Lower leg skin (tissue), 4 donors: Measurements from ENCODE around the gene NCKAP5. TPM values are rescaled to one million over a fixed set of nuclear protein-coding genes. Genes with fewer than 3 reads are reported as not detected.
A peak's percentile ranks its signal among the peaks of the same experiment; 100 is the strongest.

Source experiments
- DNase-seq, 2 donors: peaks; one replicate each; pipeline ENCODE4 v3.0.0-alpha.2; 2019; ENCODE audit warnings: low spot score in 2 of 2
- H3K4me3 ChIP-seq: fragments of 200-600 bp; sonication (generic); 2 replicates; pipeline ENCODE4 v1.5.1; 2017; ENCODE audit warnings: mild to moderate bottlenecking, low read depth; ENCODE audit not compliant: poor library complexity, severe bottlenecking
- POLR2A ChIP-seq, 2 donors: fragments of 450-650 bp; IDR thresholded peaks; one replicate each; pipeline ENCODE4 v1.6.1; 2016 to 2017; ENCODE audit warnings: antibody characterized with exemption in 2 of 2, mild to moderate bottlenecking in 1 of 2, moderate library complexity in 1 of 2
- WGBS, 2 donors: methylation state at CpG; one replicate each; pipeline ENCODE4 v1.1.5; 2018; 5-methylcytosine and 5-hydroxymethylcytosine counted together
- intact Hi-C: fragments of 100-400 bp; cut with DNase I; formaldehyde crosslinking; loops from one replicate; pipeline ENCODE4 v1.15.0; 2023; ENCODE audit warnings: low total_unique reads
- total RNA-seq, 4 donors: library from RNA; depleted of rRNA; stranded (reverse); fragments of >200 nt; gene quantifications; one replicate each; pipeline ENCODE4 v1.1.0, GENCODE V29; 2016
- TF ChIP-seq, protein P1 (sequence below), 3 donors: fragments of 450-650 bp; IDR thresholded peaks; one replicate each; pipeline ENCODE4 v1.5.1; 2016; ENCODE audit warnings: antibody characterized with exemption in 3 of 3, mild to moderate bottlenecking in 3 of 3, moderate library complexity in 2 of 3

NCKAP5 gene
- total RNA-seq, 4 donors from 2014 or later, result 2.0 to 5.1 (median 3.6) TPM

DNA sequence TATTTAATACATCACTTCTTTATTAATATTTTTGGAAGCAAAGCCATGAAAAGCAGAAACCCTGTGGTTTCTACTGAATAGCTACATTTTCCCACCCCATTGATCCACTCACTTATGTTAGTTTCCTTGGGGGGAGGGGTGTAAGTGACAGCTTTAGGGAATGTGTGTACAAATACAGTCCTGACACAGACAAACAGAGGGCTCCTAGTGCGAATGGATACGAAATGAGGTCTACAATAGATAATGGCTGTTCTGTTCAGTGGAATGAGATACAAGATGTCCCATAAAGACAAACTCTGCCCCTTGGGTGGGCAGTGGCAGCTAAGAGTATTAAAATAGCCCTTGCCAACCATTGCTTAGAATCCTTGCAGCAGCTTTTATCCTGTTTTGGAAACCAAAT lies 312.9 kb downstream of the NCKAP5 start:
- intact Hi-C loops, result no loop called here
- DNase-seq, result no peak
- H3K4me3 ChIP-seq, result no peak overlapping the region
- WGBS, 2 donors, result 73 to 87% methylated on average over 2 of the region's 2 CpGs
- TF ChIP-seq, protein P1, sequence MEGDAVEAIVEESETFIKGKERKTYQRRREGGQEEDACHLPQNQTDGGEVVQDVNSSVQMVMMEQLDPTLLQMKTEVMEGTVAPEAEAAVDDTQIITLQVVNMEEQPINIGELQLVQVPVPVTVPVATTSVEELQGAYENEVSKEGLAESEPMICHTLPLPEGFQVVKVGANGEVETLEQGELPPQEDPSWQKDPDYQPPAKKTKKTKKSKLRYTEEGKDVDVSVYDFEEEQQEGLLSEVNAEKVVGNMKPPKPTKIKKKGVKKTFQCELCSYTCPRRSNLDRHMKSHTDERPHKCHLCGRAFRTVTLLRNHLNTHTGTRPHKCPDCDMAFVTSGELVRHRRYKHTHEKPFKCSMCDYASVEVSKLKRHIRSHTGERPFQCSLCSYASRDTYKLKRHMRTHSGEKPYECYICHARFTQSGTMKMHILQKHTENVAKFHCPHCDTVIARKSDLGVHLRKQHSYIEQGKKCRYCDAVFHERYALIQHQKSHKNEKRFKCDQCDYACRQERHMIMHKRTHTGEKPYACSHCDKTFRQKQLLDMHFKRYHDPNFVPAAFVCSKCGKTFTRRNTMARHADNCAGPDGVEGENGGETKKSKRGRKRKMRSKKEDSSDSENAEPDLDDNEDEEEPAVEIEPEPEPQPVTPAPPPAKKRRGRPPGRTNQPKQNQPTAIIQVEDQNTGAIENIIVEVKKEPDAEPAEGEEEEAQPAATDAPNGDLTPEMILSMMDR (IDR thresholded peaks at IDR 0.05), result no peak
- no peak for TF ChIP-seq POLR2A (IDR thresholded peaks at IDR 0.05)

DNA sequence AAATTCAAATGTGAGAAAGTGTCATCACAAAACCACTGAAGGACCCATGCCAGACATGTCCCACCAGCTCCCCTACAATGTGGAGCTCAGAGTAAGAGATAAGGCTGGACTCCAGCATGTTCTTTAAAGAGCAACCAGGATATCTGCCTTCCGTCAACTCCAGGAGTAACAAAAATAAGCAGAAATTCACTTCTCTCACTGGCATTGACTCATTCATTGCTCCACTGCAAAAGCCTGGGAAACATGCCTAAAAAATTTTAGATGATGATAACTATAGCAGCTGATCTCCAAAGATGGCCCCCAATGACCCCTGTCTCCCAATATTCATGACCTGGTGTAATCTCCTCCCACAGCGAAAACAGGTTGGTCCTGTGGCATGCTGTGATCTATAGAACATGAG lies 314.5 kb downstream of the NCKAP5 start:
- TF ChIP-seq POLR2A (IDR thresholded peaks at IDR 0.05), result no peak
- TF ChIP-seq, protein P1 (IDR thresholded peaks at IDR 0.05), result no peak
- intact Hi-C loops, result no loop called here
- H3K4me3 ChIP-seq, result no peak overlapping the region
- DNase-seq, result no peak
- WGBS, 2 donors, result 92 to 95% methylated on average over 2 of the region's 2 CpGs

DNA sequence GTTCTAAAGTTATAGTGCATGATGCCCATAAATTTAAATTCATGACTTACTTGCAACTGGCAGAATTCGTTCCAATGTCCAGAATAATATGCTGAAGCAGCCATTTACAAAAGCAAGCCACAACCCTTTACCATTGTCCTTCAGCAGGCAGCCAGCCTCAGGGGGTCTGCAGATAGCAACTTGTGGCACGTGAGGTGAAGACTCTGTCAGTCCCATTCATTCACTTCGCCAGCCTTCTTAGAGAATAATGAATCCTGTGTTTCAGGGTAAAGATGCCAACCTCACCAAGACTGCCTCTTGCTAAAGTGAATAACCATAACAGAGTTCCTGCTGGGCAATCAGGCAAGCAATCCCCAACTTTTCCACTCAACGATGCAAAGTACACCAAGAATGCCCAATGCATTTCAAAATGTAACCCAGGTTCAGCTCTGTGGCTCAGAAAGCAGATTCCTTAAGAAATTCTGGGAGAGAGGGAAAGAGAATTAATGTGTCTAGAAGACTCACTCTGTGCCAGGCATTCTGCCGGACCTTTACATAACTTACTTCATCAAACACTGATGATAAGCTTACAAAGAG lies 315.4 kb downstream of the NCKAP5 start:
- WGBS, 2 donors, result 82 to 86% methylated on average over 5 of the region's 5 CpGs
- TF ChIP-seq POLR2A (IDR thresholded peaks at IDR 0.05), result no peak
- TF ChIP-seq, protein P1 (IDR thresholded peaks at IDR 0.05), result no peak
- no peak for DNase-seq
- no peak overlapping the region for H3K4me3 ChIP-seq
- intact Hi-C loops, result no loop called here

DNA sequence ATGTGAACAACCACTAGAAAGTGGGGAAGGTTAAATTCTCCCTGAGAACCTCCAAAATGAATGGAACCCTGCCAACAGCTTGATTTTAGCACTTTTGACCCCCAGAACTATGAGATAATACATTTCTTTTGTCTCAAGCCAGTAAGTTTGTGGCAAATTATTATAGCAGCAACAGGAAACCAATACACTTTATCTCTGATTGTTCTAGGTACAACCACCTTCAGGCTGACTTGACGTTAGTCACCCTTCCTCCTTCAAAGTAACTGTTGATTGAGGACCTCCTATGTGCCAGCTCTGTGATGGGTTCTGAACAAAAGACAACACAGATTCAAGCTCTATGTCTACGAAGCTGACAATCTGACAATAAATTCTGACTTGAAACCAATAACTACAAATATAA lies 318.9 kb downstream of the NCKAP5 start:
- intact Hi-C loops, result loop anchor here (10.0 kb wide), 1 partner anchor 1585 kb away; the partner anchor contains the start of gene ACMSD
- 85 to 91% methylated on average over 2 of the region's 2 CpGs for WGBS, 2 donors
- TF ChIP-seq, protein P1 (IDR thresholded peaks at IDR 0.05), result no peak
- TF ChIP-seq POLR2A (IDR thresholded peaks at IDR 0.05), result no peak
- no peak overlapping the region for H3K4me3 ChIP-seq
- DNase-seq, result no peak

DNA sequence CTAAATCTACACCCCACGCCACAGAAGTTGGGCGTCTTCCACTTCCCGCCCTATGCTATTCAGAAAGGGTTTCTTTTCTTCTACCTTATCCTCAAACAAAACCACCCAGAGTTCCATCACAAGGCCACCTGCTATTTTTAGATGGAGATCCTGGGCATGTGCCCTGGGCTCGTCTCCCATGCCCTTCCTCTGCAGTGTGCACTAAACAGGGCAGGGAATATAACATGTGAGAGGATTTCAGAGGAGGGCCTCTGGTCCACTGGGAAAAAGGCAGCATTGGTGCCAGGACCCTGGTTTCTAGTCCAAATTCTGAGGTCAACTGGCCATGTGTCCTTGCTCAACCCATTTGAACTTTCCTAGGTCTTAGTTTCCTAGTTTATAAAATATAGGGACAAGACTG lies 320.0 kb downstream of the NCKAP5 start:
- intact Hi-C loops, result loop anchor here (10.0 kb wide), 1 partner anchor 1587 kb away; the partner anchor contains the start of gene ACMSD
- 81 to 83% methylated on average over 4 of the region's 4 CpGs for WGBS, 2 donors
- TF ChIP-seq, protein P1 (IDR thresholded peaks at IDR 0.05), result no peak
- no peak for TF ChIP-seq POLR2A (IDR thresholded peaks at IDR 0.05)
- DNase-seq, result no peak
- H3K4me3 ChIP-seq, result no peak overlapping the region

DNA sequence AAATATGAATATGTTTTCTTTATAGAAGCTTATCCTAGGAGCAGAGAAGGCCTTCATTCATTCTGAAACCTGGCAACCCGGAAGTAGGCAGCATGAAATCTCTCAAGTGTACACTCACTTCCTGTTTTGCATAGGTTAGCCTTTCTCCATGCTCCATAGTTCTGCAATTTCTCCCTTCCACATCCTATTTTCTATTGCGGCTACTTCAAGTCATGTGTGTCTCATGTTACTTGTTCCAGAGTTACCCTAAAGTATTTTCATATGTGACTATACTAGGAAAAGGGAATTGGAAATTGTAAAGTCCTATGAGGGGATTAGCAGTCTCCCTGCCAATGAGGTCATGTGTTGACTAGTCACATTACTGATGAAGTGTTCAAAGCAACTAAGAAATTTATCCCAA lies 320.6 kb downstream of the NCKAP5 start:
- peak in 1 of 2 donors; percentile 31 for DNase-seq
- no peak overlapping the region for H3K4me3 ChIP-seq
- WGBS, 2 donors, result 52 to 57% methylated on average over 2 of the region's 2 CpGs
- intact Hi-C loops, result loop anchor here (10.0 kb wide), 1 partner anchor 1587 kb away; the partner anchor contains the start of gene ACMSD
- TF ChIP-seq POLR2A (IDR thresholded peaks at IDR 0.05), result no peak
- TF ChIP-seq, protein P1 (IDR thresholded peaks at IDR 0.05), result no peak
